Measurements from ENCODE around the gene DDX41. TPM values are rescaled to one million over a fixed set of nuclear protein-coding genes. Genes with fewer than 3 reads are reported as not detected.
A peak's percentile ranks its signal among the peaks of the same experiment; 100 is the strongest.

Gene DDX41
- total and polyA plus RNA-seq, 2 of the 13 experiments (the other 11 are each of a cell fraction or from before 2014, with no cell fraction given): 62.8 to 105 TPM

GRCh38 chr5:177516601-177517568 is at the start of gene DDX41 (continued):
- peak; percentile 20; the same call in 1 of the 2 replicates for TF ChIP-seq ZBTB10 (CRISPR knock-in tag; IDR thresholded peaks at IDR 0.05; ENCODE audit: borderline replicate concordance)
- 0 out of 2 replicates have a peak, but pooled peaks have one; percentile 52 for TF ChIP-seq PAWR (CRISPR knock-in tag; IDR thresholded peaks at IDR 0.05; ENCODE audit: borderline replicate concordance)
- TF ChIP-seq CBX2 (IDR thresholded peaks at IDR 0.05; ENCODE audit: low read depth, low read length): no peak
- no peak for TF ChIP-seq CBX2 (CRISPR knock-in tag; IDR thresholded peaks at IDR 0.05; ENCODE audit: low read depth)
- peak; percentile 69; the same call in 1 of the 2 replicates for TF ChIP-seq ZSCAN9 (CRISPR knock-in tag; IDR thresholded peaks at IDR 0.05; ENCODE audit: borderline replicate concordance)
- no peak for TF ChIP-seq CCAR2 (optimal IDR thresholded peaks at IDR 0.05; ENCODE audit: low read depth, low read length)
- TF ChIP-seq BCL3 (CRISPR knock-in tag; IDR thresholded peaks at IDR 0.05): peak; percentile 74
- no peak for TF ChIP-seq PCBP1 (IDR thresholded peaks at IDR 0.05; ENCODE audit: borderline replicate concordance, low read depth, low read length)
- TF ChIP-seq ZNF724P (CRISPR knock-in tag; IDR thresholded peaks at IDR 0.05; ENCODE audit: borderline replicate concordance): 0 out of 2 replicates have a peak, but pooled peaks have one; percentile 14
- TF ChIP-seq ZNF317 (CRISPR knock-in tag; IDR thresholded peaks at IDR 0.05): peak; percentile 87
- no peak; the same call in 1 of the 2 replicates for TF ChIP-seq ZNF263 (CRISPR knock-in tag; IDR thresholded peaks at IDR 0.05)
- peak; percentile 63; the same call in 1 of the 2 replicates for TF ChIP-seq ZNF512B (CRISPR knock-in tag; IDR thresholded peaks at IDR 0.05; ENCODE audit: borderline replicate concordance)
- peak; percentile 32; the same call in 1 of the 2 replicates for TF ChIP-seq THRA (CRISPR knock-in tag; IDR thresholded peaks at IDR 0.05; ENCODE audit: borderline replicate concordance)
- TF ChIP-seq RFX5 (IDR thresholded peaks at IDR 0.05; ENCODE audit: low read depth, low read length): peak; percentile 97
- no peak for TF ChIP-seq TEF (CRISPR knock-in tag; IDR thresholded peaks at IDR 0.05)

Data from HepG2 (cell line).